Peyer's patch (tissue), 4 donors: ENCODE measurements around the gene POU2AF1.

Experiments used
- POLR2A ChIP-seq, 2 donors: fragments of 450-650 bp; IDR thresholded peaks; one replicate each; pipeline ENCODE4 v1.5.1; 2017; ENCODE audit warnings: antibody characterized with exemption in 2 of 2, mild to moderate bottlenecking in 2 of 2, moderate library complexity in 2 of 2
- TF ChIP-seq, protein P1 (sequence below), 6 experiments: fragments of 450-650 bp in 4 of 6; fragments of 200-600 bp in 2 of 6; sonication (generic) in 1 of 6; IDR thresholded peaks; one replicate each; pipeline ENCODE4 v1.5.1; 2017 to 2019; ENCODE audit warnings: antibody characterized with exemption in 6 of 6, mild to moderate bottlenecking in 3 of 6, moderate library complexity in 1 of 6

DNA sequence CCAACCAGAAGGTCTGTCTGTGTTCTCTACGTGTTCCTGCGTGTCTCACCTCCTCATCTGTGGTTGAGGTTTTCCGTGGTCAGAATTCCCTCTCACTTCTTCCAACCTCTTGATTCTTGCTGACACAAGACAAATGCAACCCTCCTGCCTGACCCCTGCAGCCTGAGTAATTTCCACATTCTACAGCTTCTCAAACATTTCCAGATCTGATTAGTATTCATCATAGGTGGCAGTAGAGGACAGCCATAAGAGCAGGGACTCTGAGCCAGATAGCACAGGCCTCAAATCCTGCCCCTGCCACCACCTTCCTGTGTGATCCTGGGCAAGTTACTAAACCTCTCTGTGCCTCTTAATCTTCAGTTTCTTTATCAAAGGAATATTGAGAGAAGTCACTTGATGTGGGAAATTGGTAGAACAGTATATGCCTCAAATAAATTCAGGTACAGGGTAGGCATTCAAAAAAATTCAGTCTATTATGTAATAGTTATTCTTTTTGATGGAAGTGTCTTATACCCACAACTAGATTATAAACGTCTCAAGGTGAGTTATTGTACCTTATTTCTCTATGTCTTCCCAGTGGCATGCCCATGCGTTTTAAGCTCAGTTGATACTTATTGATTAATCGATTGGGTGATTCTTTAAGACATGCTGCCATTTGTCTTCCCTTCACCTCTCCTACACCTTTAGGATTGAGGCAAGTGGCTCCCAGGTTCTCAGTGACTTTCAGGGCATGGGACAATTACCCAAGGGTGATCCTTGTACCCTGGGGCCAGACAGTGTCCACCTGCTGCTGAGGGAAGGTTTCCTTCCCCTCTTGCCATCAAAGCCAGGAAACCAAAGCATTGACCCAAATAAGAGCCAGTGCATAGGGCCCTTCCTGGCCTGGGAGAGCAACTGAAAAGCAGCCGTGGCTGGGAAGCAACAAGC is 19.6 kb downstream of the POU2AF1 start:
- TF ChIP-seq, protein P1, sequence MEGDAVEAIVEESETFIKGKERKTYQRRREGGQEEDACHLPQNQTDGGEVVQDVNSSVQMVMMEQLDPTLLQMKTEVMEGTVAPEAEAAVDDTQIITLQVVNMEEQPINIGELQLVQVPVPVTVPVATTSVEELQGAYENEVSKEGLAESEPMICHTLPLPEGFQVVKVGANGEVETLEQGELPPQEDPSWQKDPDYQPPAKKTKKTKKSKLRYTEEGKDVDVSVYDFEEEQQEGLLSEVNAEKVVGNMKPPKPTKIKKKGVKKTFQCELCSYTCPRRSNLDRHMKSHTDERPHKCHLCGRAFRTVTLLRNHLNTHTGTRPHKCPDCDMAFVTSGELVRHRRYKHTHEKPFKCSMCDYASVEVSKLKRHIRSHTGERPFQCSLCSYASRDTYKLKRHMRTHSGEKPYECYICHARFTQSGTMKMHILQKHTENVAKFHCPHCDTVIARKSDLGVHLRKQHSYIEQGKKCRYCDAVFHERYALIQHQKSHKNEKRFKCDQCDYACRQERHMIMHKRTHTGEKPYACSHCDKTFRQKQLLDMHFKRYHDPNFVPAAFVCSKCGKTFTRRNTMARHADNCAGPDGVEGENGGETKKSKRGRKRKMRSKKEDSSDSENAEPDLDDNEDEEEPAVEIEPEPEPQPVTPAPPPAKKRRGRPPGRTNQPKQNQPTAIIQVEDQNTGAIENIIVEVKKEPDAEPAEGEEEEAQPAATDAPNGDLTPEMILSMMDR (IDR thresholded peaks at IDR 0.05), result peak in 2 of 6 experiments; percentile 14 to 20
- no peak for TF ChIP-seq POLR2A (IDR thresholded peaks at IDR 0.05)
